Psoas muscle (tissue), 8 donors: ENCODE results near the gene UBE3B. TPM values are rescaled to one million over a fixed set of nuclear protein-coding genes. Genes with fewer than 3 reads are reported as not detected.

Source experiments
- ATAC-seq, 4 donors: fragments of 200-7000 bp; cut with Tn5 transposase; one replicate each; pipeline ENCODE4 v1.9.1; 2020; ENCODE audit warnings: moderate library complexity in 3 of 4, mild to moderate bottlenecking in 2 of 4
- DNase-seq, 2 donors: peaks; one replicate each; pipeline ENCODE4 v3.0.0-alpha.2; 2020
- H3K27ac ChIP-seq: fragments of 200-600 bp; one replicate; pipeline ENCODE4 v1.8.0; 2022
- H3K27me3 ChIP-seq, 3 donors: fragments of 200-600 bp in 1 of 3; one replicate each; pipeline versions ENCODE4 v1.6.1 to v1.8.0; 2013 to 2022; ENCODE audit warnings: low read length in 2 of 3, mild to moderate bottlenecking in 2 of 3, moderate library complexity in 1 of 3; ENCODE audit not compliant: insufficient read depth in 3 of 3
- H3K36me3 ChIP-seq, 2 donors: fragments of 200-600 bp in 1 of 2; one replicate each; pipeline versions ENCODE4 v1.6.1 to v1.8.0; 2013 to 2022; ENCODE audit warnings: low read depth in 1 of 2, mild to moderate bottlenecking in 1 of 2, moderate library complexity in 1 of 2; ENCODE audit not compliant: insufficient read depth in 1 of 2
- H3K4me1 ChIP-seq: fragments of 200-600 bp; one replicate; pipeline ENCODE4 v1.8.0; 2022
- H3K4me3 ChIP-seq: fragments of 200-600 bp; one replicate; pipeline ENCODE4 v1.8.0; 2022; ENCODE audit warnings: mild to moderate bottlenecking
- H3K9me3 ChIP-seq: fragments of 200-600 bp; one replicate; pipeline ENCODE4 v1.8.0; 2022
- CTCF ChIP-seq: fragments of 200-600 bp; IDR thresholded peaks from one replicate; pipeline ENCODE4 v1.8.0; 2022; ENCODE audit warnings: antibody characterized with exemption
- WGBS, 3 donors: extraction: QIAGEN DNeasy Blood & Tissue Kit; methylation state at CpG; one replicate each; pipeline versions ENCODE4 v1.1.6 to v1.1.7; 2013; 5-methylcytosine and 5-hydroxymethylcytosine counted together
- intact Hi-C, 2 donors: fragments of 100-400 bp; cut with DNase I; formaldehyde crosslinking; loops; one replicate each; pipeline versions ENCODE4 v1.11.0 to v1.14.2; 2022
- polyA plus RNA-seq, 3 donors: library from polyadenylated mRNA; stranded (reverse); fragments of 200-250 nt; gene quantifications; one replicate each; pipeline ENCODE4 v1.2.3, GENCODE V29; 2013
- total RNA-seq, 4 donors: library from RNA; stranded (reverse); fragmentation: NEBNext Ultra II Directional in 2 of 4; extraction: Animal tissue kit (Norgen Biotek cat#: 25700) in 2 of 4; gene quantifications; one replicate each; pipeline versions ENCODE4 v1.2.1 to v1.2.4, GENCODE V29; 2021 to 2023
- donor health status: healthy with polysubstance abuse.
- donor health status: DM: no; HTN: no; CAD: no; lungs with moderate emphysema.
- donor health status: Bipolar disorder and iron deficiency.
- donor health status: healthy.
- donor health status: DM: yes; HTN: yes; CAD: no.
- donor health status: DM: no; HTN: no; CAD: no.
- donor health status: DM: no; HTN: no; CAD: no.
- donor health status: DM: yes; HTN: yes; CAD: no.

Gene UBE3B
- total and polyA plus RNA-seq, 7 donors = 13.5 to 50.8 (median 42.6) TPM

- H3K4me1 ChIP-seq = peaks cover 65% of the 10 kb centered on the region
- H3K27ac ChIP-seq = peak overlapping the region; percentile 89
- ATAC-seq (peak; percentile 81 to 87 (median 86)), DNase-seq (peak; percentile 87)
- TF ChIP-seq CTCF = no peak
- H3K27me3 ChIP-seq = no peaks in the 10 kb centered on the region
- H3K4me3 ChIP-seq = peak overlapping the region; percentile 31
- peaks cover 0 to 42% of the 10 kb centered on the region in 2 donors for H3K36me3 ChIP-seq
- H3K9me3 ChIP-seq = no peaks in the 10 kb centered on the region
- 12 to 17% (median 13%) methylated on average over 14 of the region's 14 CpGs for WGBS, 3 donors
- intact Hi-C loops = no loop called here
Observed at GRCh38 chr12:109462868-109463692, 14.4 kb upstream of the UBE3B start.

- DNase-seq = peak in 1 of 2 donors; percentile 62
- Histone ChIP-seq H3K4me1 (peaks cover 65% of the 10 kb centered on the region), H3K27me3 (no peaks in the 10 kb centered on the region), H3K4me3 (peak overlapping the region; percentile 31), H3K27ac (peak overlapping the region; percentile 89), H3K9me3 (no peaks in the 10 kb centered on the region), H3K36me3 (peaks cover 0 to 37% of the 10 kb centered on the region in 2 donors)
- TF ChIP-seq CTCF = no peak
- no peak for ATAC-seq
- 38 to 55% (median 49%) methylated on average over 5 of the region's 5 CpGs for WGBS, 3 donors
- intact Hi-C loops = no loop called here
Observed at GRCh38 chr12:109463756-109464155, 13.7 kb upstream of the UBE3B start.

GRCh38 chr12:109464642-109465351 is 12.6 kb upstream of the UBE3B start:
- Histone ChIP-seq H3K36me3 (peaks cover 0 to 37% of the 10 kb centered on the region in 2 donors), H3K27ac (peak overlapping the region; percentile 89)
- no peak for DNase-seq

GRCh38 chr12:109466305-109466704 is 11.1 kb upstream of the UBE3B start:
- Histone ChIP-seq H3K27me3 (no peaks in the 10 kb centered on the region), H3K27ac (peak overlapping the region; percentile 4), H3K4me1 (peaks cover 65% of the 10 kb centered on the region), H3K36me3 (peaks cover 0 to 31% of the 10 kb centered on the region in 2 donors), H3K9me3 (no peaks in the 10 kb centered on the region), H3K4me3 (no peak overlapping the region)
- intact Hi-C loops = no loop called here
- DNase-seq = no peak
- no peak for TF ChIP-seq CTCF
- ATAC-seq = no peak
- 55 to 64% (median 56%) methylated on average over 2 of the region's 2 CpGs for WGBS, 3 donors

More at GRCh38 chr12:109464642-109465351, 12.6 kb upstream of the UBE3B start:
- Histone ChIP-seq H3K4me1 (peaks cover 65% of the 10 kb centered on the region), H3K9me3 (no peaks in the 10 kb centered on the region), H3K4me3 (no peak overlapping the region), H3K27me3 (no peaks in the 10 kb centered on the region)
- TF ChIP-seq CTCF = no peak
- intact Hi-C loops = no loop called here
- 90% methylated on average over 14 of the region's 14 CpGs for WGBS, 3 donors
- ATAC-seq = no peak
